ENCODE data around the gene SMARCD3.

- TF ChIP-seq RAD51 (IDR thresholded peaks at IDR 0.05; ENCODE audit: borderline replicate concordance, low read depth) (no peak), U2AF1 (optimal IDR thresholded peaks at IDR 0.05; ENCODE audit: low read depth, low read length) (no peak), MTA1 (IDR thresholded peaks at IDR 0.05; ENCODE audit: borderline replicate concordance) (no peak), ZNF639 (CRISPR knock-in tag; conservative IDR thresholded peaks at IDR 0.05 in 1 of 2, IDR thresholded peaks at IDR 0.05 in 1 of 2) (no peak), FOXJ2 (tag; IDR thresholded peaks at IDR 0.05) (no peak), EZH2 (IDR thresholded peaks at IDR 0.05; ENCODE audit: borderline replicate concordance, low read depth, low read length) (no peak), RBM15 (IDR thresholded peaks at IDR 0.05; ENCODE audit: insufficient read depth, low read length) (no peak), CTCF (IDR thresholded peaks at IDR 0.05 in 2 of 3, conservative IDR thresholded peaks at IDR 0.05 in 1 of 3; ENCODE audit: insufficient read depth in 2 of 3, low read depth in 1 of 3, low read length in 3 of 3) (no peak), CC2D1A (IDR thresholded peaks at IDR 0.05) (no peak)
These were observed 24.4 kb upstream of the SMARCD3 start for GRCh38 chr7:151272877-151273276.

Measured in K562 (cell line).